ENCODE data around the gene DNAJC5.
"Not testable (repeated sequence)": the region's sequence is repeated elsewhere in the genome, so short reads cannot be mapped to it uniquely, and the experiment has no call there.

Gene DNAJC5

GRCh38 chr20:63957004-63957689 is 62.2 kb downstream of the DNAJC5 start:
- DNase-seq, result peak in 1 of 2 donors; percentile 48

DNA sequence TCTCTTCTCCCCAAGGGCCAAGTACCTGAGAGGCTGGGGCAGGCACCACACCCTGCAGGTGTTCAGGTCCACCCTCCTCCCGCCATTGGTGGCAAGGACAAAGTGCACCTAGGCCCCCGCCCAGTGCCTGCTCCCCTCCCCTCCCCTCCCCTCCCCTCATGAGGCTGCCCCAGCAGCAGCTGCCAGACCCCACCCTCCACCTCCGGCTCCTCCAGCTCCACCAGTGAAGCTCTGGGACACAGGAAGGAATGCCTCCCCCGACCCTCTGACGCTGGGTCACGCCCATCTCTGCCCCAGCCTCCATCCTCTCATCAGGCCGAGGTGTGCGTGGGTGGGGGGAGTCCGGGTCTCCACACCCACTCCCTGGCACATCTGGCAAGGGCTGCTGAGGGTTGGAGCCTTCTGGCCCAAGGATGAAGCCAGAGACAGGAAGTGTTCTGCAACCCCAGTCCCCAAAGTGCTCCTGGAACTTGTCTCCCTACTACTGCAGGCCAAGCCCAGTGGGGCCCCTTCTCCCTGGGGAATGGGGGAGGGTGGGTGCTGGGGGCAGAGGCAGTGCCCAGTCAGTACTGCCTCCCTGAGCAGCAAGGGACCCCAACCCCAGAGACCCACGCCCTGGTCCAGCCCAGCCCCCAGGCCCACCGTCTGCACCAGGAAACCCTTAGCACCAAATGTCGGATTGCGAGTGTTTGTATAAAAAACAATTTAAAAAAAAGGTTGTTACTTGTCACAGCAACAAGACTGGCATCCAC is 62.9 kb downstream of the DNAJC5 start:
- DNase-seq, result no peak

GRCh38 chr20:63958471-63958870 is 63.5 kb downstream of the DNAJC5 start:
- no peak for DNase-seq

GRCh38 chr20:63958964-63959698 is 64.2 kb downstream of the DNAJC5 start:
- DNase-seq, result no peak

GRCh38 chr20:63959699-63960075 is 64.8 kb downstream of the DNAJC5 start:
- no peak for DNase-seq

DNA sequence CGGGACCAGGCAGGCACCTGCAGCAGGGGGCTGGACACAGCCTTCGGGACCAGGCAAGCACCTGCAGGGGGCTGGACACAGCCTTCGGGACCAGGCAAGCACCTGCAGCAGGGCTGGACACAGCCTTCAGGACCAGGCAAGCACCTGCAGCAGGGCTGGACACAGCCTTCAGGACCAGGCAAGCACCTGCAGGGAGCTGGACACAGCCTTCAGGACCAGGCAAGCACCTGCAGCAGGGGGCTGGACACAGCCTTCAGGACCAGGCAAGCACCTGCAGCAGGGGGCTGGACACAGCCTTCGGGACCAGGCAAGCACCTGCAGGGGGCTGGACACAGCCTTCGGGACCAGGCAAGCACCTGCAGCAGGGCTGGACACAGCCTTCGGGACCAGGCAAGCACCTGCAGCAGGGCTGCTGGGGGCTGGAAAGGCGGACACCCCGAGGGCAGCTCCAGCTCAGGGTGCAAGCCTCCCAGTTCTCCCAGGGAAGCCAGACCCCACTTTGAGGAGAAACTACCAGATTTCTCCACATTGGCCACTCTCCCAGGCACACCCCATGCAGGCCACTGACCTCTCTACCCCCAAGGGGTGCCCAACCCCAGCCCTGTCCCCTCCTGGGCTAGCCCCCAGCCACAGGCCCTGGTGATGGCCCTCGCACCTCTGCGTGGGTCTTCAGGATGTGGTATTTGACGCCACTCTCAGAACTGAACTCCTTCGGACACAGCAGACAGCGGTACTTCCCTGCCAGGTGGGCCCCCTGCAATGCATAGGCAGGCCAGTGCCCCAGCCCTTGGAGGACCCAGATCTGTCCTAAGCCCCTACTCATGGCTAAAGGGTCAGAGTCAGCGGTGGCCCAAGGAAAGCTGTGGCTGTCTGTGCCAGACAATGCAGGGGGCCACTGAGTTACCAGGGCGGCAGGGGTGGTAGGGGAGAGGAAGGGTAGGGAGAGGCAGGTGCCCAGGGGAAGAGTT is 66.0 kb downstream of the DNAJC5 start:
- not testable (repeated sequence) for DNase-seq

DNA sequence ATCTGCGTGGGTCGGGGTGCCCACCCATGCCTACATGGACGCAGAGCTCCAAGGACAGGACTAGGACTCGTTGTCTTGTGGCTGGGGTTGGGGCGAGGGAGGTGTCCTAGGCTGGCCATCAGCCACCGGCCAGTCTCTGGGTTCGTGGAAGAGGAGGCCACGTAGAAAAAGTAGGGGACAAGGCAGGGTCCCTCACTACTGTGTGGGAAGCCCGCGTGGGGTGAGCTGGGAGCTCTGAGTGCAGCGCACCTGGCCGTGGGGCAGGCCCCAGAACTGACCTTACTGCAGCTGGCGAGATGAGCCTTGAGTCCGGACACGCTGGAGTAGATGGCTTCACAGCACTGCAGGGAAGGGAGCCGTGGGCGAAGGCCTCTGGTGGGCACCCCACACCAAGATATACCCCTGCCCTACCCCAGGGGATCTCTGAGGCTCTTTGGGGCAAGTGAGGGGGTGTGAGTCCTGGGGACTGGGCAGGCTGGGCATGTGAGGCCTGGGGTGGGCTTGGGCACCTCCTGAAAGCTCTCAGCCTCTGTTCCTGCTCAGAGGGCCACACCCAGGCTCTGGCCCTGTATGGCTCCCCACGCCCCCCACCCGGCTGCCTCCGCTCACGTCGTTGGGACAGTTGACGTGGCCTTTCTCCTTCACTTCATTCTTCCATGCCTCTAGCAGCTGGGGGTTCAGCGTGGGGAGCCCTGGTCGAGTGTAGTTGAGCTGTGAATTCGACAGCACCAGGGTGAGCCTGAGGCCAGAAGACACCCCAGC is 66.9 kb downstream of the DNAJC5 start:
- no peak for DNase-seq

DNA sequence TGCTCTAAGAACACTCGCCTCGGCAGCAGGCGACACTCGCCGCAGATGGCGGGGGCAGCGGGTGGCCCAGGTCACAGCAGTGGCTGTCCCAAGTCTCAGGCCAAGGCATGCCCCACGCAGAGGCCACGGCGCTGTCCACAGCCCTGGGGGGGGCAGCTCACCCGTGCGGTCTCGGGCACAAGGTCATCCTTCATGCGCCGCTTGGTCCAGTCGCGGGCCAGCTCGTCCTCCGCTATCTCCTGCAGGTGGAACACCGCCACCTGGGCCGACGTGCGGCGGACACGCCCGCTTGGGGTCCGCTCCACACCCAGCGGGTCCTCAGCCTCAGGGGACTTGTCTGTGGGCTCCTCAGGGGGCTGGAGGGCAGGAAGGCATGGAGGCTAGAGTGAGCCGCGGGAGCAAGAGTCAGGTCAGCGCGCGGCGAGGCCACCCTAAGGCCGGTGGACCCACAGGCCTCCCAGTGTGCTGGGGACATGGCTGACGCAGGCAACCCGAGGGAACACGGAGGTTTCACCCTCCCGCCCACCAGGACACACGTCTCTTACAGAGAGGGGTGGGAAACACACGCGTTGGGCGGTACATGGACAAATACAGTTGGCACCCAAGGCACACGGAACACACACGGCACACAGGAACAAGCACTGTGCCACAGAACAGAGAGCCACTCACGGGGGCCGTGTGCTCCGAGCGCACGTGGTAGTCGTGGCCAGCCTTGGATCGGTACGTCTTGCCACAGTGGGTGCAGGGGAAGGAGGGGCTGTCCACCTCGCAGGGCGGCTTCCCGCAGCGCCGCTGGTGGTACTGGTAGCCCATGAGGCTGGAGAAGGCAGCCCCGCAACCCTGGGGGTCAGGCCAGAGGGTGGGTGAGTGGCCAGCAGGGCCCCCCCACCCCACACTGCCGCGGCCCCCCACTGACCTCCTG is 67.8 kb downstream of the DNAJC5 start:
- DNase-seq, result no peak

GRCh38 chr20:63963348-63963741 is 68.4 kb downstream of the DNAJC5 start:
- no peak for DNase-seq

GRCh38 chr20:63963784-63964301 is 68.9 kb downstream of the DNAJC5 start:
- DNase-seq, result no peak

- no peak for DNase-seq
Observed at GRCh38 chr20:63964412-63964811, 69.5 kb downstream of the DNAJC5 start.

DNA sequence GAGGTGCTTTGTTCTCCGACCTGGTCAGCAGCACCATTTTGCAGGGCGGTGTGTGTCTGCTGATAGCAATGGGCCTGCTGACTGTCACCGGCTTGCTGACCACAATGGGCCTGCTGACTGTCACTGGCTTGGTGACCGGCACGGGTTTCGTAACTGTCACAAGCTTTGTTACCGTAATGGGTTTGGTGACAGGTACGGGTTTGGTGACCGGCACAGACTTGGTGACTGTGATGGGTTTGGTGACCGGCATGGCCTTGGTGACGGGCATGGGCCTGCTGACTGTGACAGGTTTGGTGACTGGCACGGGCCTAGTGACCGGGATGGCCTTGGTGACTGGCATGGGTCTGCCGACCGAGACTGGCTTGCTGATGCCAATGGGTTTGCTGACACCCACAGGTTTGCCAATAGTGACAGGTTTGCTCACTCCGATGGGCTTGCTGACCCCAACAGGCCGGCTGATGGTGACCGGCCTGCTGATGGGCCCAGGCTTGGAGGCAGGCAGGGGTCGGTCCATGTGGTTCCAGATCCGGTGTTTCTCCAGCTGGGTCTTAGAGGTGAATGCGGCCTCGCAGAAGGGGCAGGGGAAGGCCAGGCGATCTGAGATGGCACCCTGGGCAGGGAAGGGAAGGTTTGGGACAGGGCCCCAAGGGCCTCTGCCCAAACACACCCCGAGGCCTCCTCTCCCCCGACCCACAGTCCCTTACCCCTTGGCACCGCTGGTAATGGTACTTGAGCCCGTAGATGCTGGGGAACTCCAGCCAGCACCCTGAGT is 71.4 kb downstream of the DNAJC5 start:
- DNase-seq, result no peak

DNA sequence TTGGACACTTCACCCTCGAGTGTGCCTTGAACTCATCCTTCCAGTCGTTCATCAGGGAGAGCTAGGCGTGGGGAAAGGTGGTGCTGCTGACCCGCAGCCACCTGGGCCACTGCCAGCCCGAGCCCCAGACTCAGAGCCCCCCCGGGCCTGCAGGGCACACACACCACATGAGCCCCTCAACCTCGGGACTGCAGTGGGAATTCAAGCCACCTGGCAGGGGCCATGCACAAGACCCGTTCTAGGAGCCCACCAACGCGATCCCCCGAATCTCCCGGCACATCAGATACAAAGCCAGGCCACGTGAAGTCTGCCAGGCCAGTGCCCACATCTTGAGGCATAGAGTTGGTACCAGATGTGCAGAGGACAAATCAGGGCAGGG is 72.0 kb downstream of the DNAJC5 start:
- no peak for DNase-seq

- DNase-seq, result no peak
Observed at GRCh38 chr20:63967330-63968135, 72.6 kb downstream of the DNAJC5 start.

DNA sequence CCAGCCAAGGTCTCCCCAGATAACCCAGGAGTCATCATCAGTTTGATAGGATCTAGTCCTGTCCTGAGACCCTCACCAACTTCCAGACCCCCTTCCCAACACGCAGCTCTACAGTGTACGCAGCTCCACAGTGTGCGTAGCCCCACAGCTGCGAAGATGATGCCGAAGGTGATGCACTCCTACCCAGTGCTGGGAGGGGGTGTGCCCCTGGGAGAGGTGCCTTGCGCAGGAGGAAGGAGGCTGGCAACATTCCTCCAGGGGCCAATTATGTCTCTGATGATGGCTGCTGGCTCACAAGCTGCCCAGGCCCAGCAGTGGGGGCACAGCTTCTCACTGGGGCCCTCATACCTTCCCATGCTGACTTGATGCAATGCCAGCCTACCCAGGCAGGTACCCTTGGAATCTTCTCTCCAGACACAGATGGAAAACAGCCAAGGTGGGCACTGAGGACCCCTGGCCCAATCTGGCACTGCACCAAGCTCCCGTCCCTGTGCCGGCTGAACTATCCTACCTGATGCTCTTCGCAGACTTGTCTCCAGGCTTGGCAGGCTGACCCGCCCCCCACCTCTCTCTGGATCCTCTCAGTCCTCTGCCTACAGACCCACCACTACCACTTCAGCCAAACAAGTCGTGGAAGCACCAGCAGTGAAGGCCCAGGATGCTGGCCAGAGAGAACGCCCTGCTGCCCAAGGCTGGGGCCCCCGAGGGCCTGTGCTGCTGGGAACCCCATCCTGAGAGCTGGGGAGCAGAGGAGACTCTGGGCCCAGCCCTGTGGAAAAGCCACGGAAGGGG is 73.4 kb downstream of the DNAJC5 start:
- DNase-seq, result no peak

DNA sequence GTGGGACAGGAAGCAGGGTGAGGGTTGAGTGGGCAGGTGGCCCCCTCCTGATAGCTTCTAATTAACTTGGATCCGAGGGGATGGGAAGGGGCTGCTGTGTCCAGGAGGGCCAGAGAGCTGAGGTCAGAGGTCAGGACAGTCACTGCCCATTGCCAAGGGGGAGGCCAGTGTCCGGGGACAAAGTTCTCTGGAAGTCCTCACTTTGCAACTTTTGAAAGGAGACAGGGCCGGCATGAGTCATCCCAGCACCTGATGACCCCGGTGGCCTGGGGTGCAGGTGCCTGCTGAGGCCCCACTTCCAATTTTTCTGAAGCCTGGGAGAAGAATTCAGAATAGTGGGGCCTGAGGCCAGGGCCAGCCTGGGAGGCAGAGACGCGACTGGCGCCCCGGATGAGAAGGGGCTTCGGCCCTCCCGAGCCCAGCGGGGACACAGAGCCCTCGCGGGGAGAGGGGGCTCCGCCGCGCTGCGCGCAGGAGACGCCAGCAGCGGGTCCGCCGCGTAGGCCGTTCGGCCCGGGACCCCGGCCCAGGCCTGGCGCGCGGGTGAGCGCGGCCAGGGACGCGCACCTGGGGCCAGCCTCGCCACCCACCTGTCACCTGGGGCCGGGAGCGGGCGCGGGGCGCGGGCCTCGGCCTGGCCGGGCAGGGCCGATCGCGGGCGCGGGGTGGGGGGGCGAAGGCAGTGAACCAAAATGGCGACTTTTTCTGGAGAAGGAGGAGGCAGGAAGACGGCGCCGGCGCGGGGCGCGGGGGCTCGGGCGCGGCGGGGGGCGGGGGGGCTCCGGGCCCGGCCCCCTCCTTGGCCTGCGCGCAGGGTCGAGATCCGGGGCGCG is 74.2 kb downstream of the DNAJC5 start:
- no peak for DNase-seq

Measured in bone marrow (tissue), 2 donors.